HPDE6-E6E7 (cell line): ENCODE data around the gene UGT1A10.

Source experiments
- DNase-seq: peaks from one replicate; pipeline ENCODE4 v3.0.0; 2011; ENCODE audit warnings: missing footprints; ENCODE audit errors: extremely low spot score

Gene UGT1A10

GRCh38 chr2:233803994-233804393 is 167.7 kb downstream of the UGT1A10 start:
- no peak for DNase-seq

- DNase-seq: no peak
Measured at GRCh38 chr2:233807215-233807865, 171.1 kb downstream of the UGT1A10 start.

GRCh38 chr2:233807966-233808935 is 172.0 kb downstream of the UGT1A10 start:
- DNase-seq: no peak

- DNase-seq: no peak
Measured at GRCh38 chr2:233810385-233810784, 174.1 kb downstream of the UGT1A10 start.

- no peak for DNase-seq
Measured at GRCh38 chr2:233811087-233811486, 174.8 kb downstream of the UGT1A10 start.

- DNase-seq: no peak
Measured at GRCh38 chr2:233811732-233812131, 175.5 kb downstream of the UGT1A10 start.

- no peak for DNase-seq
Measured at GRCh38 chr2:233813236-233814055, 177.2 kb downstream of the UGT1A10 start.

GRCh38 chr2:233814056-233814835 is 178.0 kb downstream of the UGT1A10 start:
- DNase-seq: peak; percentile 29

- no peak for DNase-seq
Measured at GRCh38 chr2:233815861-233816260, 179.6 kb downstream of the UGT1A10 start.

GRCh38 chr2:233816334-233816733 is 180.1 kb downstream of the UGT1A10 start:
- no peak for DNase-seq

GRCh38 chr2:233816771-233817170 is 180.5 kb downstream of the UGT1A10 start:
- DNase-seq: no peak

- no peak for DNase-seq
Measured at GRCh38 chr2:233817361-233817911, 181.2 kb downstream of the UGT1A10 start.

GRCh38 chr2:233817995-233818638 is 181.9 kb downstream of the UGT1A10 start:
- DNase-seq: no peak

- DNase-seq: no peak
Measured at GRCh38 chr2:233818639-233819621, 182.7 kb downstream of the UGT1A10 start.

GRCh38 chr2:233819884-233820773 is 183.9 kb downstream of the UGT1A10 start:
- no peak for DNase-seq

- no peak for DNase-seq
Measured at GRCh38 chr2:233820774-233821105, 184.5 kb downstream of the UGT1A10 start.

- DNase-seq: no peak
Measured at GRCh38 chr2:233821196-233821595, 184.9 kb downstream of the UGT1A10 start.

- no peak for DNase-seq
Measured at GRCh38 chr2:233821709-233822100, 185.5 kb downstream of the UGT1A10 start.
